H54 (cell line): ENCODE data around the gene FUOM.
"Not testable (repeated sequence)": the region's sequence is repeated elsewhere in the genome, so short reads cannot be mapped to it uniquely, and the experiment has no call there.

ENCODE experiments used
- DNase-seq: peaks from one replicate; pipeline ENCODE4 v3.0.0; 2011; ENCODE audit warnings: low spot score, mixed read lengths; ENCODE audit not compliant: insufficient read length
- FAIRE-seq: peaks from 3 replicates; lab custom pipeline; 2011; peaks lifted over from hg19 to GRCh38; lab: Jason Lieb, UNC
- POLR2A ChIP-seq: IDR thresholded peaks from 2 replicates; pipeline ENCODE4 v1.6.1; 2011; ENCODE audit warnings: low read depth, mild to moderate bottlenecking, low read length

Gene FUOM

GRCh38 chr10:133379801-133380666 lies 22.2 kb upstream of the FUOM start:
- FAIRE-seq: no peak
- TF ChIP-seq POLR2A: no peak
- DNase-seq: no peak

- TF ChIP-seq POLR2A: peak; percentile 36; the same call in 1 of the 2 replicates
- peak; percentile 72 for DNase-seq
- no peak for FAIRE-seq
Observed at GRCh38 chr10:133379152-133379800, 21.5 kb upstream of the FUOM start, which contains the start of gene PAOX. Gene PAOX, plus strand, starts transcription at chr10:133379262. Its CDS starts 55 bp downstream, at chr10:133379317.

- no peak for TF ChIP-seq POLR2A
- DNase-seq (no peak), FAIRE-seq (no peak)
Observed at GRCh38 chr10:133378251-133379096, 20.7 kb upstream of the FUOM start.

- no peak for TF ChIP-seq POLR2A
- no peak for DNase-seq
- FAIRE-seq: no peak
Observed at GRCh38 chr10:133377818-133378250, 20.0 kb upstream of the FUOM start.

DNA sequence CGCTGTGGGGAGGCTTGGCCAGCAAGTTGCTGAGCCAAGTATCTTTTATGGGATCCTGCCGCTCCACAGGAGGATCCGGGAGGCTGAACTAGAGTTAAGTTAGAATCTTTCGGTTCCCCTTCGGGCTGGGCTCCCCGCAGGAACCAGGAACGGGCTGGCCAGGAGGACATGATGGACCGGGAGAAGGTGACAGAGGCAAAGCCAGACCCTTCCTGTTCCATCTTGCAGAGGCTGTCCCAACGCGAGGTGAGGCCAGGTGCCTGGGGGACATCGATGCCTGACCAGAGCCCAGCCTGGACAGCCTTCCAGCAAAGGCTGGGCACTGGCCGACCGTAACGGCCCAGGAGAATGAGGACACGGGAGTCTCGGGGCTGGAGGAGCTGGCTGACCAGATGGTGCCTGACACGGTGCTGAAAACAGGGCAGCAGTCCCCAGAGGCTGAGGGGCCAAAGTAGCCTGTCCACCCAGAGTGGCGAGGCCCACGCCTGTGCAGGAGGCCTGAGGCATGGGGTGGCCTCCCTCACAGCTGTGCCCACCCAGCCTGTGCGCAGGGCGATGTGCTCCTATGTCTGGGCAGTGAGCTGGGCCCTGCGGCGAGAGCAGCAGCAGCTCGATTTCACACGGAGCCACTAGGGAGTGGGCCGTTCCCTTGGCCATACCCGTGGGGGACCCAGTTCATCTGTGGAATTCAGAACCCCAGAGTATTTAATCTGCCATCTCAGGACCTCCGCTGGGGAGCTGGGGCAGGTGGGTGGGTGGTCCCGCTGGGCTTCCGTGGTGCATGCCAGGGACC lies 19.4 kb upstream of the FUOM start:
- DNase-seq (no peak), FAIRE-seq (no peak)
- TF ChIP-seq POLR2A: no peak

GRCh38 chr10:133376183-133376582 lies 18.4 kb upstream of the FUOM start:
- DNase-seq, FAIRE-seq: not testable (repeated sequence)

DNA sequence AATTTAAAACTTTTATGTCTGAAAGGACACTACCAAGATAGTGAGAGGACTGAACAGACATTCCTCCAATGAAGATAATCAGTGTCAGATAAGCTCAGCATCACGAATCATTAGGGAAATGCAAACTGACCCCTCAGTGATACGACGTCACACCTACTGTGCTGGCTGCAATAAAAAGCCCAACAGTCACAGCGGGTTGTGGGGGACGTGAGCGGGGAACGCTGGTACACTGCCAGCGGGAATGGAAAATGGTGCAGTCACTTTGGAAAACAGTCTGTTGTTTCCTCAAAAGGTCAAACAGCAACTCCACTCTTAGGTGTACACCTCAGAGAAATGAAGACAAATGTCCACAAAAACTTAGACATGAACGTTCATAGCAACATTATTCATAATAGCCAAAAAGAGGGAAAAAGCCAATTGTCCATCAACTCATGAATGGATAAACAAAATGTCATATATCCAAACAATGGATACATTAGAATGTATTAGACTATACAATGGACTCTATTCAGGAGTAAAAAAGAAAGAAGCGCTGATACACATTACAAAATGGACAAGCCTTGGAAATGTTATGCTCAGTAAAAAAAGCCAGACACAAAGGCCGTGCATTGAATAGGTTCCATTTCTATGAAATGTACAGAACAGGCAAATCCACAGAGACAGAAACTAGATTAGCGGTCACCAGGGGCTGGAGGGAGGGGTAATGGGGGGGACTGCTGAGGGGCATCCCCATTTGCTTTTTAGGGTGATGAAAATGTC lies 17.7 kb upstream of the FUOM start:
- FAIRE-seq: no peak
- no peak for DNase-seq
- no peak for TF ChIP-seq POLR2A

DNA sequence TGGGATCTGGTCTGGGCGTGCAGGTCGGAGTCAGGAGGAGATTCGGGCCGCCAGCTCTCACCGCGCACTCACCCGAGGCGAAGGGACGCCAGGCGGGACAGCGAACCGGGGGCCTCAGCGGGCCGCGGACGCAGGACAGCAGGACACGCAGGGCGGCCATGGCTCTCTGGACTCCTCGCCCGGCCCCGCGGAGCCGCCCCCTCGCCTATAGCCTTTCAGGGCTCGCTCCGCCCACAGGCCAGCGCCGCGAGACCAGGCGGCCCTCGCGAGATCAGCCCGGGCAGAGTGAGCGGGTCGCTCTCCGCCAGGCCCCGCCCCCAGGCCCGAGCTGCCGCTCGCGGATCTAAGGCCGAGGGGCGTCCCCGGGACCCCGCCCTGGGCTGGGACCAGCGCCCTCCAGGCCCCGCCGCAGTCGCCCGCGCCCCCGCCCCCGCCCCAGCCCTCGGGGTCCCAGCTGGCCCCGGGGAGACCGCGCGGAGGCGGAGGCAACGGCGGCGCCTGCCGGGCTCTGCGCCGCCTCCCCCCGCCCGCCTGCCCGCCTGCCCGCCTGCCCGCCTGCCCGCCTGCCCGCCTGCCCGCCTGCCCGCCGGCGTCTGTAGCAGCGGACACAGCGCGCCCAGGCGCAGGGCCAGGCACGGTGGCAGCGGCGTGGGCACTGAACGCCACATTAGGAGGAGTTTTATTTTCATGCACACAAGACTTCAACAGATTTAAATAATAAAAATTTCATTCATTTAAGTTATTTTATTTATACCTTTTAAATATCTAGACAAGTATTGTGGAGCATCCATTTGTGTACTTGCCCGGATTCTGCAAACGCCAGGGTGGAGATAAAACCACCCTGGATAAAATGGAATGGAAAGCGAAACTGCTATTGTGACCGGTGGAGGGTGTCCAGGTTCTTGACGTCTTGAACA lies 15.6 kb upstream of the FUOM start, which contains the start of gene ECHS1:
TSS of gene ECHS1 (minus strand) at position 181 of the 917 bp plus-strand sequence. CDS start at position 160, 21 bp downstream.
- FAIRE-seq (no peak), DNase-seq (peak; percentile 97)
- peak; percentile 81 for TF ChIP-seq POLR2A

DNA sequence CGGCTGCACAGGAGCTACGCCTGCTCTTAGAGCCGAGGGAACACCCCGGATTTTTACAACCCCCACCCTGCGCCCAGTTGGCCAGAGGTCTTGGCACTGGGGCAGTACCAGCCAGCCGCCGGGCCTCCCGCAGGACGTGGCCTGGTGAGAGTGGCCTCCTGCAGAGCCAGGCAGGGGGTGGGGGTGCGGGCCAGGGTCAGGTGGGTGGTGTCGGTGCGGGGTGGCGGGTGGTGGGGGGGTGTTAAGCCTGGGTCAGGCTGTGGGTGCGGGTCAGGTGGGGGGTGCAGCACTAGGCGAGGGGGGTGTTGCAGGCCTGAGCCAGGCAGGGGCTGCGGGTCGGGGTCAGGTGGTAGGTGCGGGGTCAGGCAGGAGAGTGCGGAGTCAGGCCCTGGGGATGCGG lies 14.7 kb upstream of the FUOM start:
- TF ChIP-seq POLR2A: no peak
- no peak for DNase-seq
- FAIRE-seq: no peak

DNA sequence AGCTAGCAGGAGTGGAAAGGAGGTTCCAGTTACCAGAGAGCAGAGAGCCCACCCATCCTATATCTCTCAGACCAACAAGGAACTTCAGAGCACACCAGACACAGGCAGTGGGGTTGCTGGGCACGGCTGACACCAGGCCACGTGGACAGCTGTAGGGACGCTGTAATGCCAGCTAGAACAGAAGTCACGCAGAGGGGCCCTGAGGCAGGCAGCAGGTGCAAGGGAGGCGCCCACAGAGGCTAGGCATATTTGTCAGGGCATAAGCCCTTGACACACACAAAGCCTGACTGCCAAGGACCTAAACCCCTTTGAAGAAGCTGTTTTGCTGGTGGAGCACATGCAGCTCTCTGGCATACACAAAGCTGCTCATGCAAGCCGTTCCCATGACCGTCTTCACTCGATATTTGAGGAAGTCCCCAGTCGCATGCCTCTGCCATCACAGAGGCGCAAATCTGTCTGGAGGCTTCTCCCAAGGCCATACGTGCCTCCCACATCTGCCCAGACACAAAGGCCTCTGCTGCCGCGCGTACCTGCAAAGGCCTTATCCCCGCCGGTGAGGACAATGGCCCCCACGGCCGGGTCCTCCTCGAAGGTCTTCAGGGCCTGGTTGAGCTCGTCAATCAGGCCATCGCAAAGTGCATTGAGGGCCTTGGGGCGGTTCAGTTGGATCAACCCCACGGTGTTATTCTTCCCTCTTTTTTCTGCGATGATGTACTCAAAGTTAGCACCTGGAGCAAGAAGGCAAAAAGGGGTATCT lies 12.4 kb upstream of the FUOM start:
- FAIRE-seq (no peak), DNase-seq (no peak)
- TF ChIP-seq POLR2A: no peak

GRCh38 chr10:133368153-133368552 lies 10.3 kb upstream of the FUOM start:
- no peak for FAIRE-seq

GRCh38 chr10:133367461-133367860 lies 9.6 kb upstream of the FUOM start:
- not testable (repeated sequence) for FAIRE-seq

More at GRCh38 chr10:133368153-133368552, 10.3 kb upstream of the FUOM start:
- DNase-seq: no peak
- TF ChIP-seq POLR2A: no peak

More at GRCh38 chr10:133367461-133367860, 9.6 kb upstream of the FUOM start:
- DNase-seq: not testable (repeated sequence)
